Mesothelial cell of epicardium (in vitro differentiated cells): Measurements from ENCODE around the gene NELL1. TPM values are rescaled to one million over a fixed set of nuclear protein-coding genes. Genes with fewer than 3 reads are reported as not detected.

Experiments used
- DNase-seq, 2 experiments: peaks; one replicate each; pipeline ENCODE4 v3.0.0; 2021; ENCODE audit warnings: low spot score in 2 of 2; ENCODE audit not compliant: unreplicated experiment in 2 of 2
- H3K27ac Mint-ChIP-seq: 2 replicates; pipeline ENCODE4 v1.8.0; 2021; ENCODE audit warnings: mixed read lengths
- H3K27me3 Mint-ChIP-seq: 2 replicates; pipeline ENCODE4 v1.8.0; 2021; ENCODE audit warnings: low read depth, mixed read lengths
- H3K36me3 Mint-ChIP-seq: 2 replicates; pipeline ENCODE4 v1.8.0; 2021; ENCODE audit warnings: mixed read lengths
- H3K4me1 Mint-ChIP-seq: 2 replicates; pipeline ENCODE4 v1.8.0; 2021; ENCODE audit warnings: mixed read lengths
- H3K4me3 Mint-ChIP-seq: 2 replicates; pipeline ENCODE4 v1.8.0; 2021; ENCODE audit warnings: mild to moderate bottlenecking, moderate library complexity, mixed read lengths
- H3K9me3 Mint-ChIP-seq: 2 replicates; pipeline ENCODE4 v1.8.0; 2021; ENCODE audit warnings: mixed read lengths
- CTCF ChIP-seq: fragments of 200-600 bp; sonication (generic); IDR thresholded peaks from one replicate; pipeline ENCODE4 v1.5.0; 2021; ENCODE audit warnings: antibody characterized with exemption; ENCODE audit not compliant: unreplicated experiment
- total RNA-seq: library from RNA; stranded (reverse); gene quantifications from 3 replicates; pipeline ENCODE4 v1.2.1, GENCODE V29; 2021

The NELL1 gene
- total RNA-seq, 1 donor from 2014 or later, result 1.7 TPM

- no peak overlapping the region for H3K27ac Mint-ChIP-seq
- peaks cover 4% of the 10 kb centered on the region for H3K4me1 Mint-ChIP-seq
- H3K9me3 Mint-ChIP-seq, result no peaks in the 10 kb centered on the region
- H3K27me3 Mint-ChIP-seq, result peaks cover 4% of the 10 kb centered on the region
- no peak for DNase-seq
- no peaks in the 10 kb centered on the region for H3K36me3 Mint-ChIP-seq
- no peak overlapping the region for H3K4me3 Mint-ChIP-seq
- TF ChIP-seq CTCF, result no peak
These were observed 155.4 kb downstream of the NELL1 start for GRCh38 chr11:20824773-20825172.

- no peak overlapping the region for H3K4me3 Mint-ChIP-seq
- DNase-seq, result no peak
- peaks cover 3% of the 10 kb centered on the region for H3K4me1 Mint-ChIP-seq
- no peaks in the 10 kb centered on the region for H3K36me3 Mint-ChIP-seq
- H3K9me3 Mint-ChIP-seq, result no peaks in the 10 kb centered on the region
- H3K27ac Mint-ChIP-seq, result no peak overlapping the region
- TF ChIP-seq CTCF, result no peak
- H3K27me3 Mint-ChIP-seq, result no peaks in the 10 kb centered on the region
These were observed 166.2 kb downstream of the NELL1 start for GRCh38 chr11:20835561-20835960.

- H3K27me3 Mint-ChIP-seq, result no peaks in the 10 kb centered on the region
- DNase-seq, result no peak
- H3K4me3 Mint-ChIP-seq, result no peak overlapping the region
- no peaks in the 10 kb centered on the region for H3K36me3 Mint-ChIP-seq
- H3K27ac Mint-ChIP-seq, result no peak overlapping the region
- H3K9me3 Mint-ChIP-seq, result no peaks in the 10 kb centered on the region
- TF ChIP-seq CTCF, result no peak
- H3K4me1 Mint-ChIP-seq, result peaks cover 3% of the 10 kb centered on the region
These were observed 169.8 kb downstream of the NELL1 start for GRCh38 chr11:20839231-20839630.

- H3K4me1 Mint-ChIP-seq, result peaks cover 3% of the 10 kb centered on the region
These were observed 171.0 kb downstream of the NELL1 start for GRCh38 chr11:20840341-20840740.

GRCh38 chr11:20844216-20844615 lies 174.8 kb downstream of the NELL1 start:
- DNase-seq, result no peak
- no peaks in the 10 kb centered on the region for H3K36me3 Mint-ChIP-seq

More at GRCh38 chr11:20840341-20840740, 171.0 kb downstream of the NELL1 start:
- no peaks in the 10 kb centered on the region for H3K9me3 Mint-ChIP-seq
- H3K4me3 Mint-ChIP-seq, result no peak overlapping the region
- no peaks in the 10 kb centered on the region for H3K27me3 Mint-ChIP-seq
- H3K27ac Mint-ChIP-seq, result no peak overlapping the region
- no peak for DNase-seq
- TF ChIP-seq CTCF, result no peak
- H3K36me3 Mint-ChIP-seq, result no peaks in the 10 kb centered on the region

More at GRCh38 chr11:20844216-20844615, 174.8 kb downstream of the NELL1 start:
- Mint-ChIP-seq H3K27ac (no peak overlapping the region), H3K9me3 (no peaks in the 10 kb centered on the region), H3K4me3 (no peak overlapping the region), H3K27me3 (peaks cover 13% of the 10 kb centered on the region), H3K4me1 (peaks cover 3% of the 10 kb centered on the region)
- TF ChIP-seq CTCF, result no peak
